GM23338 (cell line): Measurements from ENCODE around the gene INO80E. TPM values are rescaled to one million over a fixed set of nuclear protein-coding genes. Genes with fewer than 3 reads are reported as not detected.
"Not testable (repeated sequence)": the region's sequence is repeated elsewhere in the genome, so short reads cannot be mapped to it uniquely, and the experiment has no call there.

Source experiments
- ATAC-seq: fragments of 200-7000 bp; cut with Tn5 transposase; 3 replicates; pipeline ENCODE4 v1.9.1; 2020
- DNase-seq: peaks from one replicate; pipeline ENCODE4 v3.0.0-alpha.2; 2015; ENCODE audit warnings: low spot score
- H2AFZ ChIP-seq: fragments of 200-600 bp; sonication (generic); 2 replicates; pipeline ENCODE4 v1.8.0; 2016; ENCODE audit warnings: antibody characterized with exemption, mild to moderate bottlenecking, moderate library complexity
- H3F3A ChIP-seq: fragments of 200-600 bp; sonication (generic); replicated peaks from 2 replicates; pipeline ENCODE4 v1.8.0; 2017; ENCODE audit warnings: antibody characterized with exemption, mixed run types, low read depth
- H3K27ac ChIP-seq: fragments of 200-600 bp; sonication (generic); 2 replicates; pipeline ENCODE4 v1.6.1; 2016; ENCODE audit warnings: low read depth
- H3K27me3 ChIP-seq: fragments of 200-600 bp; sonication (generic); 2 replicates; pipeline ENCODE4 v1.8.0; 2016; ENCODE audit warnings: mild to moderate bottlenecking, mixed run types, moderate library complexity; ENCODE audit not compliant: insufficient read depth
- H3K36me3 ChIP-seq: fragments of 200-600 bp; sonication (generic); 2 replicates; pipeline ENCODE4 v1.8.0; 2016; ENCODE audit warnings: mild to moderate bottlenecking; ENCODE audit not compliant: insufficient read depth
- H3K4me1 ChIP-seq: fragments of 200-600 bp; sonication (generic); 2 replicates; pipeline ENCODE4 v1.8.0; 2016; ENCODE audit warnings: mild to moderate bottlenecking, moderate library complexity; ENCODE audit not compliant: insufficient read depth
- H3K4me2 ChIP-seq: fragments of 200-600 bp; sonication (generic); 2 replicates; pipeline ENCODE4 v1.7.1; 2017; ENCODE audit warnings: mixed run types
- H3K4me3 ChIP-seq: fragments of 200-600 bp; sonication (generic); 2 replicates; pipeline ENCODE4 v1.6.1; 2016; ENCODE audit warnings: mixed run types
- H3K79me2 ChIP-seq: fragments of 200-600 bp; sonication (generic); replicated peaks from 2 replicates; pipeline ENCODE4 v1.8.0; 2017; ENCODE audit warnings: mild to moderate bottlenecking; ENCODE audit not compliant: insufficient read depth
- H3K9me2 ChIP-seq: fragments of 200-600 bp; sonication (generic); 2 replicates; pipeline ENCODE4 v1.8.0; 2017; ENCODE audit not compliant: insufficient read depth
- H4K20me1 ChIP-seq: fragments of 200-600 bp; sonication (generic); replicated peaks from 2 replicates; pipeline ENCODE4 v1.8.0; 2017; ENCODE audit warnings: mild to moderate bottlenecking; ENCODE audit not compliant: insufficient read depth
- H3K27ac Mint-ChIP-seq: 2 replicates; pipeline ENCODE4 v1.8.0; 2020; ENCODE audit warnings: inconsistent platforms, mild to moderate bottlenecking, moderate library complexity, mixed read lengths
- H3K27me3 Mint-ChIP-seq: 3 replicates; pipeline ENCODE4 v1.8.0; 2022; ENCODE audit warnings: low read depth, mild to moderate bottlenecking, moderate library complexity, mixed read lengths, inconsistent platforms; ENCODE audit not compliant: insufficient read depth, poor library complexity
- H3K36me3 Mint-ChIP-seq: 3 replicates; pipeline ENCODE4 v1.8.0; 2021; ENCODE audit warnings: low read depth, mild to moderate bottlenecking, inconsistent platforms, moderate library complexity, mixed read lengths
- H3K4me1 Mint-ChIP-seq: 3 replicates; pipeline ENCODE4 v1.8.0; 2020; ENCODE audit warnings: mild to moderate bottlenecking, inconsistent platforms, mixed read lengths
- H3K4me3 Mint-ChIP-seq: 3 replicates; pipeline ENCODE4 v1.8.0; 2021; ENCODE audit warnings: moderate library complexity, mild to moderate bottlenecking, inconsistent platforms, mixed read lengths
- H3K9me3 Mint-ChIP-seq: 3 replicates; pipeline ENCODE4 v1.8.0; 2020; ENCODE audit warnings: moderate library complexity, mild to moderate bottlenecking, inconsistent platforms, mixed read lengths
- CREB1 ChIP-seq: fragments of 250-450 bp; sonication (Bioruptor Pico); IDR thresholded peaks from 2 replicates; pipeline ENCODE4 v1.5.0; 2020; ENCODE audit warnings: low read depth, mild to moderate bottlenecking, moderate library complexity
- NANOG ChIP-seq: IDR thresholded peaks from 2 replicates; pipeline ENCODE4 v1.6.1; 2016; ENCODE audit warnings: antibody characterized with exemption, borderline replicate concordance
- POLR2AphosphoS5 ChIP-seq: IDR thresholded peaks from 2 replicates; pipeline ENCODE4 v1.6.1; 2016; ENCODE audit warnings: antibody characterized with exemption, low read depth
- STAT1 ChIP-seq: IDR thresholded peaks from one replicate; pipeline ENCODE4 v1.6.1; 2016; ENCODE audit warnings: antibody characterized with exemption; ENCODE audit not compliant: unreplicated experiment
- polyA plus RNA-seq: library from polyadenylated mRNA; unstranded; fragments of >200 nt; fragmentation: Nextera tagmentation; extraction: Ambion mirVana; gene quantifications from 2 replicates; pipeline ENCODE4 v1.2.1, GENCODE V29; 2016
- total RNA-seq: library from RNA; depleted of rRNA; stranded (reverse); fragments of >200 nt; shearing (Covaris generic); gene quantifications from 2 replicates; pipeline ENCODE4 v1.2.3, GENCODE V29; 2014
- TF ChIP-seq, protein P1 (sequence below): fragments of 250-450 bp; sonication (Bioruptor Pico); IDR thresholded peaks from 2 replicates; pipeline ENCODE4 v1.5.0; 2020; ENCODE audit warnings: mild to moderate bottlenecking, moderate library complexity
- TF ChIP-seq, protein P2 (sequence below), 2 experiments: fragments of 200-600 bp in 1 of 2; sonication (generic) in 1 of 2; conservative IDR thresholded peaks; 2 replicates each; pipeline versions ENCODE4 v1.5.1 to v1.6.1; 2016 to 2017; ENCODE audit warnings: antibody characterized with exemption in 2 of 2, low read depth in 2 of 2, mild to moderate bottlenecking in 2 of 2, moderate library complexity in 1 of 2

The INO80E gene
- total and polyA plus RNA-seq, 2 experiments from 2014 or later, result 66.0 to 71.0 TPM

DNA sequence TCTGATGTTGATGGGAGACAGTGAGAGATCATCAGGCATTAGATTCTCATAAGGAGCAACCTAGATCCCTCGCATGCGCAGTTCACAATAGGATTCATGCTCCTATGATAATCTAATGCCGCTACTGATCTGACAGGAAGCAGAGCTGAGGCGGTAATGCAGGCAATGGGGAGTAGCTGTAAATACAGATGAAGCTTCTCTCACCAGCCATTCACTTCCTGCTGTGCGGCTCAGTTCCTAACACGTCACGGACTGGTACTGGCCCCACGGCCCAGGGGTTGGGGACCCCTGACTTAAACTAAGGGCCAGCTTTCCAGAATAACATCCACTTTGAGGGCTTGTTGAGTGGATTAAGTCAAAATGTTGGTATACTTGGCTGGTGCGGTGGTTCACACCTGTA, 36.7 kb upstream of the INO80E start (continued):
- TF ChIP-seq, protein P1, sequence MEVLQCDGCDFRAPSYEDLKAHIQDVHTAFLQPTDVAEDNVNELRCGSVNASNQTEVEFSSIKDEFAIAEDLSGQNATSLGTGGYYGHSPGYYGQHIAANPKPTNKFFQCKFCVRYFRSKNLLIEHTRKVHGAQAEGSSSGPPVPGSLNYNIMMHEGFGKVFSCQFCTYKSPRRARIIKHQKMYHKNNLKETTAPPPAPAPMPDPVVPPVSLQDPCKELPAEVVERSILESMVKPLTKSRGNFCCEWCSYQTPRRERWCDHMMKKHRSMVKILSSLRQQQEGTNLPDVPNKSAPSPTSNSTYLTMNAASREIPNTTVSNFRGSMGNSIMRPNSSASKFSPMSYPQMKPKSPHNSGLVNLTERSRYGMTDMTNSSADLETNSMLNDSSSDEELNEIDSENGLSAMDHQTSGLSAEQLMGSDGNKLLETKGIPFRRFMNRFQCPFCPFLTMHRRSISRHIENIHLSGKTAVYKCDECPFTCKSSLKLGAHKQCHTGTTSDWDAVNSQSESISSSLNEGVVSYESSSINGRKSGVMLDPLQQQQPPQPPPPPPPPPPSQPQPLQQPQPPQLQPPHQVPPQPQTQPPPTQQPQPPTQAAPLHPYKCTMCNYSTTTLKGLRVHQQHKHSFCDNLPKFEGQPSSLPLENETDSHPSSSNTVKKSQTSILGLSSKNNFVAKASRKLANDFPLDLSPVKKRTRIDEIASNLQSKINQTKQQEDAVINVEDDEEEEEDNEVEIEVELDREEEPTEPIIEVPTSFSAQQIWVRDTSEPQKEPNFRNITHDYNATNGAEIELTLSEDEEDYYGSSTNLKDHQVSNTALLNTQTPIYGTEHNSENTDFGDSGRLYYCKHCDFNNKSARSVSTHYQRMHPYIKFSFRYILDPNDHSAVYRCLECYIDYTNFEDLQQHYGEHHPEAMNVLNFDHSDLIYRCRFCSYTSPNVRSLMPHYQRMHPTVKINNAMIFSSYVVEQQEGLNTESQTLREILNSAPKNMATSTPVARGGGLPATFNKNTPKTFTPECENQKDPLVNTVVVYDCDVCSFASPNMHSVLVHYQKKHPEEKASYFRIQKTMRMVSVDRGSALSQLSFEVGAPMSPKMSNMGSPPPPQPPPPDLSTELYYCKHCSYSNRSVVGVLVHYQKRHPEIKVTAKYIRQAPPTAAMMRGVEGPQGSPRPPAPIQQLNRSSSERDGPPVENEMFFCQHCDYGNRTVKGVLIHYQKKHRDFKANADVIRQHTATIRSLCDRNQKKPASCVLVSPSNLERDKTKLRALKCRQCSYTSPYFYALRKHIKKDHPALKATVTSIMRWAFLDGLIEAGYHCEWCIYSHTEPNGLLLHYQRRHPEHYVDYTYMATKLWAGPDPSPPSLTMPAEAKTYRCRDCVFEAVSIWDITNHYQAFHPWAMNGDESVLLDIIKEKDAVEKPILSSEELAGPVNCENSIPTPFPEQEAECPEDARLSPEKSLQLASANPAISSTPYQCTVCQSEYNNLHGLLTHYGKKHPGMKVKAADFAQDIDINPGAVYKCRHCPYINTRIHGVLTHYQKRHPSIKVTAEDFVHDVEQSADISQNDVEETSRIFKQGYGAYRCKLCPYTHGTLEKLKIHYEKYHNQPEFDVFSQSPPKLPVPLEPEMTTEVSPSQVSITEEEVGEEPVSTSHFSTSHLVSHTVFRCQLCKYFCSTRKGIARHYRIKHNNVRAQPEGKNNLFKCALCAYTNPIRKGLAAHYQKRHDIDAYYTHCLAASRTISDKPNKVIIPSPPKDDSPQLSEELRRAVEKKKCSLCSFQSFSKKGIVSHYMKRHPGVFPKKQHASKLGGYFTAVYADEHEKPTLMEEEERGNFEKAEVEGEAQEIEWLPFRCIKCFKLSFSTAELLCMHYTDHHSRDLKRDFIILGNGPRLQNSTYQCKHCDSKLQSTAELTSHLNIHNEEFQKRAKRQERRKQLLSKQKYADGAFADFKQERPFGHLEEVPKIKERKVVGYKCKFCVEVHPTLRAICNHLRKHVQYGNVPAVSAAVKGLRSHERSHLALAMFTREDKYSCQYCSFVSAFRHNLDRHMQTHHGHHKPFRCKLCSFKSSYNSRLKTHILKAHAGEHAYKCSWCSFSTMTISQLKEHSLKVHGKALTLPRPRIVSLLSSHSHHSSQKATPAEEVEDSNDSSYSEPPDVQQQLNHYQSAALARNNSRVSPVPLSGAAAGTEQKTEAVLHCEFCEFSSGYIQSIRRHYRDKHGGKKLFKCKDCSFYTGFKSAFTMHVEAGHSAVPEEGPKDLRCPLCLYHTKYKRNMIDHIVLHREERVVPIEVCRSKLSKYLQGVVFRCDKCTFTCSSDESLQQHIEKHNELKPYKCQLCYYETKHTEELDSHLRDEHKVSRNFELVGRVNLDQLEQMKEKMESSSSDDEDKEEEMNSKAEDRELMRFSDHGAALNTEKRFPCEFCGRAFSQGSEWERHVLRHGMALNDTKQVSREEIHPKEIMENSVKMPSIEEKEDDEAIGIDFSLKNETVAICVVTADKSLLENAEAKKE, result no peak
- TF ChIP-seq CREB1 (CRISPR knock-in tag), result no peak
- TF ChIP-seq POLR2AphosphoS5, result no peak

DNA sequence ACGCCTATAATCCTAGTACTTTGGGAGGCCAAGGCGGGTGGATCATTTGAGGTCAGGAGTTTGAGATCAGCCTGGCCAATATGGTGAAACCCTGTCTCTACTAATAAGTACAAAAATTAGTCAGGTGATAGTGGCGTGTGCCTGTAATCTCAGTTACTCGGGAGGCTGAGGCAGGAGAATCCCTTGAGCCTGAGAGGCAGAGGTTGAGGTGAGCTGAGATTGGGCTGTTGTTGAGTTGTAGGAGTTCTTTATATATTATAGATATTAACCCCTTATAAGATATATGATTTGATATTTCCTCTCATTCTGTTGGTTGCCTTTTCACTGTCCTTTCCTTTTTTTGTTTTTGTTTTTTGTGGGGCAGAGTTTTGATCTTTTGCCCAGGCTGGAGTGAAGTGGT, 36.2 kb upstream of the INO80E start:
- not testable (repeated sequence) for H3K27me3 ChIP-seq, H3K27ac Mint-ChIP-seq, H3K4me2 ChIP-seq, H3K9me2 ChIP-seq, H3K36me3 Mint-ChIP-seq, H3K4me3 ChIP-seq, H3K4me3 Mint-ChIP-seq, H3K79me2 ChIP-seq, ATAC-seq, H3K36me3 ChIP-seq, H3F3A ChIP-seq, H3K27ac ChIP-seq, DNase-seq, H3K9me3 Mint-ChIP-seq, H3K4me1 ChIP-seq, H2AFZ ChIP-seq, H4K20me1 ChIP-seq
- peaks cover 15% of the 10 kb centered on the region for H3K27me3 Mint-ChIP-seq
- H3K4me1 Mint-ChIP-seq, result peaks cover 16% of the 10 kb centered on the region

DNA sequence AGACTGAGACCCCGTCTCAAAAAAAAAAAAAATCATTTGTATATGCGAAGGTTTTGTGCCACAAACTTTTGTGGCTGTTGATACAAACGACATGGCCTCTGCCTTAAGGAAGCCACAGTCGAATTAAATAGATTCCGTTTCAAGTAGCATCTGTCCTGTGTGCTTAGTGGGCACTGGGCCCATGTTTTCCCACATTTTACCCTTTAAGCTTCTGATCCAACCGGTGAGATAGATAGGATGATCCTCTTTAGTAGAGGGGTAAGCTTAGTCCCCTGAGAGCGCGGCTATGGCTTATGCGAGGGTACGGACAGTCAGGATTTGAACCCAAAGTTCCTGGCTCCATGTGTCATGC, 34.9 kb upstream of the INO80E start:
- no peaks in the 10 kb centered on the region for H3K27me3 ChIP-seq
- Mint-ChIP-seq H3K27me3 (peaks cover 10% of the 10 kb centered on the region), H3K9me3 (no peaks in the 10 kb centered on the region), H3K36me3 (peaks cover 5% of the 10 kb centered on the region; the same call in 1 of the 3 replicates), H3K4me1 (peaks cover 16% of the 10 kb centered on the region), H3K4me3 (peak overlapping the region; percentile 84), H3K27ac (peak overlapping the region; percentile 75)
- peaks cover 6% of the 10 kb centered on the region for H3K4me1 ChIP-seq
- H3K4me2 ChIP-seq, result peak overlapping the region; percentile 88
- H3K27ac ChIP-seq, result no peak overlapping the region
- ATAC-seq (no peak), DNase-seq (no peak)
- peak overlapping the region; percentile 85 for H2AFZ ChIP-seq
- H3K36me3 ChIP-seq, result no peaks in the 10 kb centered on the region
- no peaks in the 10 kb centered on the region for H4K20me1 ChIP-seq
- H3F3A ChIP-seq, result 0 out of 2 replicates have a peak, but pooled peaks cover 6% of the 10 kb centered on the region
- H3K79me2 ChIP-seq, result no peaks in the 10 kb centered on the region
- H3K9me2 ChIP-seq, result no peaks in the 10 kb centered on the region
- H3K4me3 ChIP-seq, result peak overlapping the region; percentile 83
- TF ChIP-seq STAT1, result no peak
- TF ChIP-seq NANOG, result no peak
- TF ChIP-seq, protein P2, sequence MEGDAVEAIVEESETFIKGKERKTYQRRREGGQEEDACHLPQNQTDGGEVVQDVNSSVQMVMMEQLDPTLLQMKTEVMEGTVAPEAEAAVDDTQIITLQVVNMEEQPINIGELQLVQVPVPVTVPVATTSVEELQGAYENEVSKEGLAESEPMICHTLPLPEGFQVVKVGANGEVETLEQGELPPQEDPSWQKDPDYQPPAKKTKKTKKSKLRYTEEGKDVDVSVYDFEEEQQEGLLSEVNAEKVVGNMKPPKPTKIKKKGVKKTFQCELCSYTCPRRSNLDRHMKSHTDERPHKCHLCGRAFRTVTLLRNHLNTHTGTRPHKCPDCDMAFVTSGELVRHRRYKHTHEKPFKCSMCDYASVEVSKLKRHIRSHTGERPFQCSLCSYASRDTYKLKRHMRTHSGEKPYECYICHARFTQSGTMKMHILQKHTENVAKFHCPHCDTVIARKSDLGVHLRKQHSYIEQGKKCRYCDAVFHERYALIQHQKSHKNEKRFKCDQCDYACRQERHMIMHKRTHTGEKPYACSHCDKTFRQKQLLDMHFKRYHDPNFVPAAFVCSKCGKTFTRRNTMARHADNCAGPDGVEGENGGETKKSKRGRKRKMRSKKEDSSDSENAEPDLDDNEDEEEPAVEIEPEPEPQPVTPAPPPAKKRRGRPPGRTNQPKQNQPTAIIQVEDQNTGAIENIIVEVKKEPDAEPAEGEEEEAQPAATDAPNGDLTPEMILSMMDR (conservative IDR thresholded peaks at IDR 0.05; ENCODE audit: low read depth in 2 of 2), result no peak
